HL-60 (cell line): ENCODE measurements around the gene SACM1L.

ENCODE experiments used
- DNase-seq, 2 experiments: peaks; one replicate each; pipeline ENCODE4 v3.0.0-alpha.2; 2010 to 2020; ENCODE audit warnings: low read depth in 1 of 2, low spot score in 1 of 2
- H3K27ac ChIP-seq: fragments of 250-450 bp; sonication (Bioruptor Pico); replicated peaks from 2 replicates; pipeline ENCODE4 v1.5.1; 2020; ENCODE audit warnings: mild to moderate bottlenecking, moderate library complexity
- H3K27me3 ChIP-seq: fragments of 250-450 bp; sonication (Bioruptor Pico); 2 replicates; pipeline ENCODE4 v1.5.1; 2021; ENCODE audit warnings: mild to moderate bottlenecking, moderate library complexity; ENCODE audit not compliant: insufficient read depth, poor library complexity, severe bottlenecking
- H3K4me3 ChIP-seq: replicated peaks from 2 replicates; pipeline ENCODE4 v1.5.1; 2011; ENCODE audit warnings: mild to moderate bottlenecking, control low read depth, low read length; ENCODE audit not compliant: insufficient read depth
- CTCF ChIP-seq: IDR thresholded peaks from one replicate; pipeline ENCODE4 v1.5.1; 2011; ENCODE audit warnings: low read length, control low read depth, inconsistent platforms; ENCODE audit not compliant: insufficient read depth
- GABPA ChIP-seq: IDR thresholded peaks from 2 replicates; pipeline ENCODE4 v1.6.1; 2012; ENCODE audit warnings: low read depth
- POLR2AphosphoS5 ChIP-seq: IDR thresholded peaks from 2 replicates; pipeline ENCODE4 v1.6.1; 2012; ENCODE audit warnings: low read depth
- REST ChIP-seq: IDR thresholded peaks from 2 replicates; pipeline ENCODE4 v1.6.1; 2012; ENCODE audit warnings: low read depth; ENCODE audit not compliant: insufficient replicate concordance
- SPI1 ChIP-seq: IDR thresholded peaks from 2 replicates; pipeline ENCODE4 v1.6.1; 2012; ENCODE audit warnings: low read depth, mild to moderate bottlenecking, borderline replicate concordance

Gene SACM1L

GRCh38 chr3:45751537-45752242 is 62.5 kb downstream of the SACM1L start:
- no peak for DNase-seq
- Histone ChIP-seq H3K27ac (no peak overlapping the region), H3K4me3 (no peak overlapping the region), H3K27me3 (no peaks in the 10 kb centered on the region)
- TF ChIP-seq GABPA (no peak), SPI1 (no peak), POLR2AphosphoS5 (no peak), REST (no peak), CTCF (no peak)

GRCh38 chr3:45753095-45753494 is 63.9 kb downstream of the SACM1L start:
- TF ChIP-seq SPI1 (no peak), REST (no peak), CTCF (no peak), POLR2AphosphoS5 (no peak), GABPA (no peak)
- Histone ChIP-seq H3K4me3 (no peak overlapping the region), H3K27ac (no peak overlapping the region), H3K27me3 (no peaks in the 10 kb centered on the region)
- no peak for DNase-seq

- Histone ChIP-seq H3K4me3 (no peak overlapping the region), H3K27me3 (no peaks in the 10 kb centered on the region), H3K27ac (no peak overlapping the region)
- TF ChIP-seq POLR2AphosphoS5 (no peak), CTCF (no peak), SPI1 (no peak), REST (no peak), GABPA (no peak)
- no peak for DNase-seq
These were observed 65.3 kb downstream of the SACM1L start for GRCh38 chr3:45754461-45754860.
